Liver (tissue), 3 donors: ENCODE results near the gene CLPSL1.

Experiments used
- CTCF ChIP-seq: fragments of 150-350 bp; IDR thresholded peaks from 2 replicates; pipeline ENCODE4 v1.5.1; 2017; ENCODE audit warnings: improper control_type of control experiment, low read depth, low read length; ENCODE audit not compliant: missing input control
- EGR1 ChIP-seq, 2 donors: IDR thresholded peaks; 2 replicates each; pipeline ENCODE4 v1.6.1; 2016 to 2018; ENCODE audit warnings: antibody characterized with exemption in 2 of 2, low read depth in 2 of 2
- GABPA ChIP-seq, 2 donors: IDR thresholded peaks in 1 of 2; conservative IDR thresholded peaks in 1 of 2; 2 replicates each; pipeline ENCODE4 v1.6.1; 2016; ENCODE audit warnings: antibody characterized with exemption in 2 of 2, mild to moderate bottlenecking in 1 of 2, moderate library complexity in 1 of 2
- NR2F2 ChIP-seq: IDR thresholded peaks from 2 replicates; pipeline ENCODE4 v1.6.1; 2016; ENCODE audit warnings: antibody characterized with exemption
- REST ChIP-seq: IDR thresholded peaks from 2 replicates; pipeline ENCODE4 v1.6.1; 2016; ENCODE audit warnings: antibody characterized with exemption, mild to moderate bottlenecking
- SP1 ChIP-seq: IDR thresholded peaks from 2 replicates; pipeline ENCODE4 v1.6.1; 2018; ENCODE audit warnings: antibody characterized with exemption, mild to moderate bottlenecking
- donor health status: healthy.
- donor health status: healthy.

- no peak for TF ChIP-seq CTCF
- TF ChIP-seq NR2F2 = no peak
- no peak for TF ChIP-seq EGR1 (IDR thresholded peaks at IDR 0.05; ENCODE audit: low read depth in 2 of 2)
- TF ChIP-seq SP1 = no peak
- TF ChIP-seq REST = no peak
- no peak for TF ChIP-seq GABPA (IDR thresholded peaks at IDR 0.05 in 1 of 2, conservative IDR thresholded peaks at IDR 0.05 in 1 of 2)
Measured at GRCh38 chr6:35736982-35737412, 43.8 kb upstream of the CLPSL1 start, which contains the start of gene ARMC12.
